A673 (cell line): ENCODE results near the gene PDGFRA.

ENCODE experiments used
- CTCF ChIP-seq: fragments of 300-800, 200-600 bp; sonication (generic); conservative IDR thresholded peaks from 2 replicates; pipeline ENCODE4 v1.5.1; 2017; ENCODE audit warnings: low read depth, mild to moderate bottlenecking, antibody characterized with exemption, low read length, moderate library complexity, mixed read lengths
- EZH2 ChIP-seq: fragments of 200-600 bp; sonication (generic); IDR thresholded peaks from 2 replicates; pipeline ENCODE4 v1.6.1; 2017; ENCODE audit warnings: borderline replicate concordance, low read depth, mild to moderate bottlenecking, mixed read lengths, antibody characterized with exemption, low read length; ENCODE audit not compliant: poor library complexity, severe bottlenecking

- TF ChIP-seq CTCF, result no peak
- no peak for TF ChIP-seq EZH2
Observed at GRCh38 chr4:54337009-54337408, 107.9 kb downstream of the PDGFRA start.
